ENCODE data around the gene GDA. TPM values are rescaled to one million over a fixed set of nuclear protein-coding genes. Genes with fewer than 3 reads are reported as not detected.

Gene GDA
- total RNA-seq, 2 donors from 2014 or later, result 2.5 to 6.9 TPM

GRCh38 chr9:72299017-72299603, 149.9 kb downstream of the GDA start:
- peaks cover 10% of the 10 kb centered on the region for H3K27me3 ChIP-seq (ENCODE audit: control insufficient read depth, insufficient read depth, low read length, poor library complexity, severe bottlenecking)
- Mint-ChIP-seq H3K36me3 (ENCODE audit: low read depth) (no peaks in the 10 kb centered on the region), H3K9me3 (no peaks in the 10 kb centered on the region), H3K4me3 (no peak overlapping the region), H3K27ac (no peak overlapping the region), H3K27me3 (ENCODE audit: insufficient read depth) (peaks cover 7% of the 10 kb centered on the region), H3K4me1 (peaks cover 7% of the 10 kb centered on the region)
- TF ChIP-seq CTCF (conservative IDR thresholded peaks at IDR 0.05), result no peak
- H3K9me3 ChIP-seq (ENCODE audit: control insufficient read depth, low read length), result no peaks in the 10 kb centered on the region
- H3K9ac ChIP-seq (ENCODE audit: extremely low read depth, low read length, poor library complexity, severe bottlenecking), result no peak overlapping the region
- no peak for DNase-seq
- H3K4me1 ChIP-seq (ENCODE audit: control insufficient read depth, insufficient read depth, low read length), result peaks cover 2% of the 10 kb centered on the region
- H3K36me3 ChIP-seq (ENCODE audit: control insufficient read depth, insufficient read depth, low read length), result no peaks in the 10 kb centered on the region
- 96 to 98% methylated on average over 8 of the region's 8 CpGs for WGBS, 2 experiments (ENCODE audit: insufficient coverage in 1 of 2, insufficient read length in 1 of 2)
- no peak overlapping the region for H3K4me3 ChIP-seq (ENCODE audit: low read length)
- H3K27ac ChIP-seq (ENCODE audit: low read depth, low read length), result no peak overlapping the region

DNA sequence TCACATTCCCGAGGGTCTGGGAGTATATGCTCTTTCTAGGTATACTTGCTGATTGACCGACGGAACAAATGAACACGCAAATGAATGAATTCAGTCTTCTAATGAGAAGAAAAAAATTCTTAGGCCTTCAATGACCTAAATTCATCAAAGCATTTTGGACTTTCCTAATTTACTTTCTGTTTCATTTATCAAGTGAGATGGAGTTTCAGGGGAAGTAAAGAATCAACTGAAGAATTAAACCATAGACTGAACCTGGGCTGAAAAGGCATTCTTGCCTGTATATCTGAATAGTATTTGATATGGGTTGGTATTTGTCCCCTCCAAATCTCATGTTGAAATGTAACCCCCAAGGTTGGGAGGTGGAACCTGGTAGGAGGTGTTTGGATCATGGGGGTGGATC, 151.6 kb downstream of the GDA start:
- no peak overlapping the region for H3K9ac ChIP-seq (ENCODE audit: extremely low read depth, low read length, poor library complexity, severe bottlenecking)
- Mint-ChIP-seq H3K4me1 (peaks cover 7% of the 10 kb centered on the region), H3K9me3 (no peaks in the 10 kb centered on the region), H3K4me3 (no peak overlapping the region), H3K36me3 (ENCODE audit: low read depth) (no peaks in the 10 kb centered on the region), H3K27ac (no peak overlapping the region), H3K27me3 (ENCODE audit: insufficient read depth) (peaks cover 7% of the 10 kb centered on the region)
- peaks cover 2% of the 10 kb centered on the region for H3K4me1 ChIP-seq (ENCODE audit: control insufficient read depth, insufficient read depth, low read length)
- H3K9me3 ChIP-seq (ENCODE audit: control insufficient read depth, low read length), result no peaks in the 10 kb centered on the region
- 93 to 100% methylated on average over 2 to 4 of the region's 4 CpGs for WGBS, 2 experiments (ENCODE audit: insufficient coverage in 1 of 2, insufficient read length in 1 of 2)
- no peak for DNase-seq
- no peak overlapping the region for H3K4me3 ChIP-seq (ENCODE audit: low read length)
- H3K27me3 ChIP-seq (ENCODE audit: control insufficient read depth, insufficient read depth, low read length, poor library complexity, severe bottlenecking), result peaks cover 8% of the 10 kb centered on the region
- no peak overlapping the region for H3K27ac ChIP-seq (ENCODE audit: low read depth, low read length)
- TF ChIP-seq CTCF (conservative IDR thresholded peaks at IDR 0.05), result no peak
- no peaks in the 10 kb centered on the region for H3K36me3 ChIP-seq (ENCODE audit: control insufficient read depth, insufficient read depth, low read length)

Other genes with a start within 250 kb of the GDA start
- 10 to 100 TPM; 32.3 to 44.9 TPM for gene ABHD17B, start 238.2 kb upstream of the GDA start, total RNA-seq
- 1 to 10 TPM; 7.5 to 9.3 TPM for gene C9orf85, start 237.8 kb upstream of the GDA start, total RNA-seq
- not detected for gene C9orf57, start 88.8 kb upstream of the GDA start, total RNA-seq
- 100 to 1,000 TPM; 121 to 137 TPM for gene ZFAND5, start 215.8 kb downstream of the GDA start, total RNA-seq

Data from endodermal cell (in vitro differentiated cells).